Mucosa of rectum (tissue), 2 donors: Measurements from ENCODE around the gene CLCNKA.
A peak's percentile ranks its signal among the peaks of the same experiment; 100 is the strongest.
"Not testable (repeated sequence)": the region's sequence is repeated elsewhere in the genome, so short reads cannot be mapped to it uniquely, and the experiment has no call there.

Source experiments
- H3K27ac ChIP-seq, 2 donors: one replicate each; pipeline ENCODE4 v1.7.0; 2013; ENCODE audit warnings: inconsistent platforms in 2 of 2, low read depth in 2 of 2, low read length in 2 of 2
- H3K27me3 ChIP-seq, 2 donors: one replicate each; pipeline ENCODE4 v1.7.0; 2013; ENCODE audit warnings: low read length in 2 of 2; ENCODE audit not compliant: control insufficient read depth in 2 of 2, insufficient read depth in 2 of 2
- H3K36me3 ChIP-seq, 2 donors: one replicate each; pipeline ENCODE4 v1.7.0; 2013; ENCODE audit warnings: low read length in 2 of 2; ENCODE audit not compliant: control insufficient read depth in 2 of 2, insufficient read depth in 2 of 2
- H3K4me1 ChIP-seq, 2 donors: one replicate each; pipeline ENCODE4 v1.7.0; 2013; ENCODE audit warnings: low read length in 2 of 2, mild to moderate bottlenecking in 1 of 2; ENCODE audit not compliant: control insufficient read depth in 2 of 2, insufficient read depth in 2 of 2
- H3K4me3 ChIP-seq, 2 donors: one replicate each; pipeline ENCODE4 v1.7.0; 2013; ENCODE audit warnings: low read length in 2 of 2
- H3K9ac ChIP-seq, 2 donors: one replicate each; pipeline ENCODE4 v1.7.0; 2013; ENCODE audit warnings: low read length in 2 of 2, low read depth in 1 of 2, mild to moderate bottlenecking in 1 of 2
- H3K9me3 ChIP-seq, 2 donors: one replicate each; pipeline ENCODE4 v1.7.0; 2013; ENCODE audit warnings: low read length in 2 of 2; ENCODE audit not compliant: control insufficient read depth in 2 of 2
- donor health status: healthy.
- donor health status: Normal muscosa, but diverticular disease.

Gene CLCNKA

DNA sequence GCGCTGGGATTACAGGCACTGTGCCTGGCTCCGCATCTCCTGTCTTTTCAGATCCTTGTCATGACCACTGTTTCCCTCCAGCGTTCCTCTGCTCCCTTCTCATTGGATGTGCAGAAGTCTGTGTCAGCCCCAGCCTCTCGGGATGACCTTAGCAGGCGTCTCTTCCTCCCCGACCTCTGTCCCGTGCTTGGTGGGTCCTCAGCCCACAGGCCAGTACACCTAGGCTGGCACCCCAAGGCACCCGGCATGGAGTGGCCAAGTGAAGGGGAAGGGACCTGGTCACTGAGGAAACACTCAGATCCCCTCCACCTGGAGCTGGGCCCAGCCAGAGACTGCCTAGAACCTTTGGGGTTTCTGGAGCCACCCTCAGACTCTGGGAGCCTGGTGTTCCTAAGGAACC, 19.4 kb downstream of the CLCNKA start:
- Histone ChIP-seq H3K36me3 (no peaks in the 10 kb centered on the region), H3K27me3 (no peaks in the 10 kb centered on the region), H3K9ac (no peak overlapping the region), H3K4me3 (no peak overlapping the region), H3K9me3 (no peaks in the 10 kb centered on the region), H3K4me1 (peaks cover 0 to 4% of the 10 kb centered on the region in 2 donors), H3K27ac (no peak overlapping the region)

- no peaks in the 10 kb centered on the region for H3K27me3 ChIP-seq
These were observed 20.3 kb downstream of the CLCNKA start for GRCh38 chr1:16042096-16042495.

DNA sequence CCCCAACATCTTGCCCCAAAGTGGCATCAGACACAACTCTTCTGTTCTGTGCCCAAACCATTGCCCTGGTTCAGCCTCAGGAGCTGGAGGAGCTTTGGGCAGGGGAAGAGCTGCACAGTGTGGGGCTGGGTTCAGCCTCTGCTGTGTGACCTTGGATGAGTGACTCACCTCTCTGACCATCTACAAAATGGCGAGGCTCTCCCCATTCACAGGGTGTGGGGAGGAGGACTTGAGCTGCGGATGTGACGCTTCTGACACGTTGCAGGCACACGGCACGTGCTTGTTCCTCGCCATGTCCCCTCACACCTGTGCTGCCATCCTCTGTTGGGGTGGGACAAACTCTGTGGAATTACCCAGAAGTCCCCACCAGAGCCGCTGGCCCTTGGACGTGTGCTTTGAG, 20.8 kb downstream of the CLCNKA start:
- not testable (repeated sequence) for H3K9me3 ChIP-seq, H3K27ac ChIP-seq, H3K4me1 ChIP-seq, H3K36me3 ChIP-seq, H3K27me3 ChIP-seq, H3K4me3 ChIP-seq, H3K9ac ChIP-seq

More at GRCh38 chr1:16042096-16042495, 20.3 kb downstream of the CLCNKA start:
- Histone ChIP-seq H3K27ac (no peak overlapping the region), H3K4me3 (no peak overlapping the region), H3K9ac (no peak overlapping the region), H3K36me3 (no peaks in the 10 kb centered on the region), H3K4me1 (peaks cover 0 to 4% of the 10 kb centered on the region in 2 donors), H3K9me3 (no peaks in the 10 kb centered on the region)

DNA sequence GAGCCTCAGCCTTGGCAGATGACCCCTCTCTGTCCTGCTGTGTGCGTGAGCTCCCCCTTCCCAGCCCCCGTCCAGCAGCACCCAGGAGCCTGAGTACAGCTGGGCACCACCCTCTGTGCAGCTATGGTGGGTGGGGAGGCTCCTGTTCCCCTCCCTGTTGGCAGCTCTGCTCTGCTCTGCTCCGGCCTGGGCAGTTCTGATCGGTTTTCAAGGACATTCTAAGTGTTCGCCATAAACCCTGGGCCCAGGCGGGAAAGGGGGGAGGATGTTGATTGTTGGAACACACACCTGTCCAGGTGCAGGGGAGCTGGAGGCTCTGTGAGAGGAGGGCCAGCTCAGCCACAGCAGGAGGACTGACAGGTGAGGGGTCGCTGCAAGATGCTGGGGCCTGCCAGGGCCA, 21.7 kb downstream of the CLCNKA start, which contains the start of gene CLCNKB:
Gene CLCNKB, plus strand, starts transcription at position 262 of the 400 bp plus-strand sequence. CDS start 711 bp downstream, outside the sequence.
- peak within 1 kb of the TSS in 1 of 2 donors; percentile 43 for H3K9ac ChIP-seq

GRCh38 chr1:16043950-16044349, 22.1 kb downstream of the CLCNKA start:
- Histone ChIP-seq H3K27ac (no peak overlapping the region), H3K4me1 (peaks cover 0 to 4% of the 10 kb centered on the region in 2 donors), H3K4me3 (no peak overlapping the region), H3K36me3 (no peaks in the 10 kb centered on the region), H3K9me3 (no peaks in the 10 kb centered on the region), H3K9ac (peak overlapping the region in 1 of 2 donors; percentile 37), H3K27me3 (no peaks in the 10 kb centered on the region)

More for the DNA sequence above, 21.7 kb downstream of the CLCNKA start, which contains the start of gene CLCNKB:
- Histone ChIP-seq H3K36me3 (no peaks in the 10 kb centered on the region), H3K4me3 (no peak within 1 kb of the TSS), H3K27me3 (no peaks in the 10 kb centered on the region), H3K27ac (no peak within 1 kb of the TSS), H3K4me1 (peaks cover 0 to 4% of the 10 kb centered on the region in 2 donors), H3K9me3 (no peaks in the 10 kb centered on the region)

GRCh38 chr1:16046842-16047241, 25.0 kb downstream of the CLCNKA start:
- no peak overlapping the region for H3K27ac ChIP-seq

DNA sequence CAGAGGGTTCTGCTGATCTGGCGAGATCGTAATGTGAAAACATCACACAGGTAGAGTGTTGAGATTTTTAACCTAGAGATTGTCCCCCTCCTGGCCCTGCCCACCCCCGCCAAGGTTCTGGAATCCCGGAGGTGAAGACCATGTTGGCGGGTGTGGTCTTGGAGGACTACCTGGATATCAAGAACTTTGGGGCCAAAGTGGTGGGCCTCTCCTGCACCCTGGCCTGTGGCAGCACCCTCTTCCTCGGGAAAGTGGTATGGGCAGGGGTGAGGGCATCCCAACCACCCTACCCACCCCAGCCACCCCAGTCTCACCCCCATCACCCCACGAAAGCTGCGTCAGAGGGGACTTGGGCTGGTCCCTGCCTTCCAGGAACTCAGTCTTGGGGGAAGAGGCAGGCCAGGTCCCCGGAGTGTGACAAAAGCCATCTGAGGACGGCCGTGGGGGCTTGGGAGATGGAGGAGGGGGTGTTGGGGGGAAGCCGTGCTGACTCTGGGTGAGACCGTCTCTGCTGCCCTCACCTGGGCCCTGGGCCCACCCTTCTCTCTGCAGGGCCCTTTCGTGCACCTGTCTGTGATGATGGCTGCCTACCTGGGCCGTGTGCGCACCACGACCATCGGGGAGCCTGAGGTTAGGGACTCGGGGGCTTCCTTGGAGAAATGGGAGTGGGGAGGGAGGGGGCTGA, 26.1 kb downstream of the CLCNKA start:
- no peak overlapping the region for H3K9ac ChIP-seq
- H3K36me3 ChIP-seq, result no peaks in the 10 kb centered on the region
- H3K27ac ChIP-seq, result no peak overlapping the region
- H3K27me3 ChIP-seq, result no peaks in the 10 kb centered on the region
- H3K4me3 ChIP-seq, result no peak overlapping the region
- peaks cover 0 to 4% of the 10 kb centered on the region in 2 donors for H3K4me1 ChIP-seq
- no peaks in the 10 kb centered on the region for H3K9me3 ChIP-seq

More at GRCh38 chr1:16046842-16047241, 25.0 kb downstream of the CLCNKA start:
- H3K27me3 ChIP-seq, result no peaks in the 10 kb centered on the region
- H3K4me3 ChIP-seq, result no peak overlapping the region
- H3K36me3 ChIP-seq, result no peaks in the 10 kb centered on the region
- H3K4me1 ChIP-seq, result peaks cover 0 to 4% of the 10 kb centered on the region in 2 donors
- H3K9ac ChIP-seq, result no peak overlapping the region
- no peaks in the 10 kb centered on the region for H3K9me3 ChIP-seq

DNA sequence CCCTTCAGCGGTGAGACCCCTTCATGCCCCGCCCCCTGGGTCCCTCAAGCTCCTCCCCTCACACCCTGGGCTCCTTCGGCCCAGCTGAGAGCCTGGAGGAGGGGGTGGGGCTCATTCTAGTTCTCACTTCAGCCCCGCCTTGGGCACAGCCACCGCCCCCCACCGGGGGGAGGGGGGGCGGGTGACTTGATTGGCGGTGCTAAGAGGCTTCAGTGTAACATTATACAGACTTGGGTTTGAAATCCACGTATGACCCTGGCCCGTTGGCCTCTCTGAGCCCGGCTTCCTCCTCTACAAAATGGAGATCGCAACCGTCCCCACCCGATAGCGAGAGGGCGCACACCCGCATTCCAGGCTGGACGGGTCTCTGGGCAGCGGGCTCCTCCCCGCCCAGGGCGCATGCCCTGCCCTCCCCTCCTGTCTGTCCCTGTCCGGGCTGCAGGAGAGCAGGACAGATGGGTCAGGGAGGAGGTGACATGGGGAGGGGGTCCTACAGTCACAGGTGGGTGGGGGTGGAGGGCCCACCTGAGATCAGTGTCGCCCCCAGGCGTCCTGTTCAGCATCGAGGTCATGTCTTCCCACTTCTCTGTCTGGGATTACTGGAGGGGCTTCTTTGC, 26.8 kb downstream of the CLCNKA start:
- peak overlapping the region in 1 of 2 donors; percentile 40 for H3K9ac ChIP-seq
- H3K27ac ChIP-seq, result no peak overlapping the region
- peak overlapping the region; percentile 50 to 52 for H3K4me3 ChIP-seq
- H3K4me1 ChIP-seq, result no peaks in the 10 kb centered on the region
- no peaks in the 10 kb centered on the region for H3K9me3 ChIP-seq
- no peaks in the 10 kb centered on the region for H3K36me3 ChIP-seq
- no peaks in the 10 kb centered on the region for H3K27me3 ChIP-seq

DNA sequence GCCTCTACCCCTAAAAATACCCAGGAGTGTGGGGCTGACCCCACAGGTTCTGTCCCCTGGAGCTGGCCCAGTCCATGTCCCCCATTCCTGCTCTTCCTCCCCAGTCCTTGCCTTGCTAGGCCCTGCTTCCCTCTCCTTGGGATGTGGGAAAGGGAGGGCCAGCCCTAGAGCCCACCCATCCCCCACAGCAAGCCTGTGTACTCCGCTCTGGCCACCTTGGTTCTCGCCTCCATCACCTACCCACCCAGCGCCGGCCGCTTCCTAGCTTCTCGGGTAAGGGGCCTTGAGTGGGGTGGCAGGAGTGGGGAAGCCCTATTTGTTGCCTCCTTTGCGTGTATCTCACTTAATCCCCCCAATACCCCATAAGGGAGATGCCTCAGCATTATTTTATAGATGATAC, 28.5 kb downstream of the CLCNKA start:
- Histone ChIP-seq H3K4me1 (no peaks in the 10 kb centered on the region), H3K27ac (no peak overlapping the region), H3K9me3 (no peaks in the 10 kb centered on the region), H3K4me3 (no peak overlapping the region), H3K9ac (no peak overlapping the region), H3K27me3 (no peaks in the 10 kb centered on the region), H3K36me3 (no peaks in the 10 kb centered on the region)

- Histone ChIP-seq H3K9me3 (no peaks in the 10 kb centered on the region), H3K4me3 (no peak overlapping the region), H3K4me1 (peaks cover 0 to 4% of the 10 kb centered on the region in 2 donors), H3K36me3 (no peaks in the 10 kb centered on the region), H3K27me3 (no peaks in the 10 kb centered on the region), H3K9ac (no peak overlapping the region), H3K27ac (no peak overlapping the region)
These were observed 29.2 kb downstream of the CLCNKA start for GRCh38 chr1:16051039-16051438.
